DMS53 (cell line): ENCODE data around the gene FNDC3A.
A peak's percentile ranks its signal among the peaks of the same experiment; 100 is the strongest.

Experiments used
- DNase-seq: peaks from one replicate; lab custom pipeline; 2025; lab: John Stamatoyannopoulos, UW

FNDC3A gene

GRCh38 chr13:49218493-49219051 lies 242.9 kb downstream of the FNDC3A start:
- peak; percentile 78 for DNase-seq

GRCh38 chr13:49219647-49220035 lies 243.9 kb downstream of the FNDC3A start:
- DNase-seq: peak; percentile 70

DNA sequence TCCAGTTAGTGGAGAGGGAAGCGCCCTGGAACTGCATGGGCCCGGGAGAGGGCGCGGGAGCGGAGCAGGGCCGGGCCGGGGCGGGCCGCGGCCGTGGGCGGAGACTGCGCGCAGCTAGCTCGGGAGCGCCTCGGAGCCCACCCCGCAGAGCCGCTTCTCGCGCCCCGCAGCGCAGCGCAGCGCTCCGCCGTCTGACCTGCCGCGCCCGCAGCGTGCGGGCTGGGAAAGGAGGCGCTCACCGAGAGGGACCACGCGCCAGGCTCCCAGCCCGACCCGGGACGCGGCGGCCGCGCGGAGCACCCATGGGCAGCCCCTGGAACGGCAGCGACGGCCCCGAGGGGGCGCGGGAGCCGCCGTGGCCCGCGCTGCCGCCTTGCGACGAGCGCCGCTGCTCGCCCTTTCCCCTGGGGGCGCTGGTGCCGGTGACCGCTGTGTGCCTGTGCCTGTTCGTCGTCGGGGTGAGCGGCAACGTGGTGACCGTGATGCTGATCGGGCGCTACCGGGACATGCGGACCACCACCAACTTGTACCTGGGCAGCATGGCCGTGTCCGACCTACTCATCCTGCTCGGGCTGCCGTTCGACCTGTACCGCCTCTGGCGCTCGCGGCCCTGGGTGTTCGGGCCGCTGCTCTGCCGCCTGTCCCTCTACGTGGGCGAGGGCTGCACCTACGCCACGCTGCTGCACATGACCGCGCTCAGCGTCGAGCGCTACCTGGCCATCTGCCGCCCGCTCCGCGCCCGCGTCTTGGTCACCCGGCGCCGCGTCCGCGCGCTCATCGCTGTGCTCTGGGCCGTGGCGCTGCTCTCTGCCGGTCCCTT lies 244.5 kb downstream of the FNDC3A start, which contains the start of gene MLNR:
MLNR (plus strand) TSS at position 303 of the 820 bp plus-strand sequence; CDS start at position 303, 0 bp downstream.
- DNase-seq: peak; percentile 69

GRCh38 chr13:49220856-49221589 lies 245.3 kb downstream of the FNDC3A start:
- peak; percentile 56 for DNase-seq

DNA sequence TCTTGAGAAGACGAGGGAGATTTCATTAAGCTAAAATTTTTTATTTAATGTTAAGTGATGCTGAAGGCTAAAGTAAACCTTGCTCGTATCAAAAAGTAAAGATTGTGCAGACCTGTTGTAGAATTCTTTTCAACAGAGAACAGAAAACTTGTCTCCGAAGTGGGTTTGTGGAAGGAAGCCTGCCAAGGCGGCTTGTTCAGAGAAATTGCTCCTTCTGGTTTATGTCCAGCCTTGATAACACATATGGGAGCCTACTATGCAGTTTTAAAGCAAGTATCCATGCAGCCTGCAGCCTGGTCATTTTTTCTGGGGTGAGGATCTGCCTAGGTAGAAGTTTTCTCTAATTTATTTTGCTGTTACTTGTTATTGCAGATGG lies 245.9 kb downstream of the FNDC3A start:
- DNase-seq: no peak

DNA sequence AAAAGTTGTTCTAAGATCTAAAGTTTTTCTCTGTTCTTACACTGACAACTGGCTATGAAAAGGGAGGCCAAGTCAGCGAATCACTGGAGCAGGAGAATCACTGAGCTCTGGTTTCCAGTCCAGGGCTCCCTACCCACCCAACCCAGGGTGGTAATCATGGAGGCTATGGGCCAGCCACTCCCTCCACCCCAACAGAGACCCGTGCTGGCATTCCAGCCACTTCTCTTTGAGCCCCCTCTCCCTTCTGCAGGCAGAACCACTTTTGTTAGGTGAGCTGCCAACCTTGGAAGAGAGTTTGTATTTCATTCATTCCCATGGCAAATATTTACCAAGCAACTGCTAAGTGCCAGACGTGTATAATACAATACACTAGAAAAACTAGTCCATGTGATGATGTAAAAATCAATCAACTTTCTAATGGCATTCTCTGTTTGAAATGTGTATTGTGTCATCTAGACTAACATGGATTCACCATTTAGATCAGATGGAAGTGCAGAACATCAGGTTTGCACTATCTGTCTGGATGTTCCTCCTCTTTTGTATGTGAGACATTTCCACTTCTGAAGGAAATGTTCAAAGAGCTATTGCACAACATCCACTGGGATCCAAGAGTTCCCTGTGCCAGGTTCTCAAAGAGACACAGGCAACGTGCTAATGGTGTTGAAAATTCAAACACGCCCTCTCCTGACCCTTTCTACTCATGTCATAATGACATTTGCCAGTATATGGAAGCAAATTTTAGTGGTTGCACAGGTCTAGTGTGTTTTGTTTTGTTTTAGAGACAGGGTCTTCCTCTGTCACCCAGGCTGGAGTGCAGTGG lies 249.7 kb downstream of the FNDC3A start:
- peak; percentile 40 for DNase-seq

DNA sequence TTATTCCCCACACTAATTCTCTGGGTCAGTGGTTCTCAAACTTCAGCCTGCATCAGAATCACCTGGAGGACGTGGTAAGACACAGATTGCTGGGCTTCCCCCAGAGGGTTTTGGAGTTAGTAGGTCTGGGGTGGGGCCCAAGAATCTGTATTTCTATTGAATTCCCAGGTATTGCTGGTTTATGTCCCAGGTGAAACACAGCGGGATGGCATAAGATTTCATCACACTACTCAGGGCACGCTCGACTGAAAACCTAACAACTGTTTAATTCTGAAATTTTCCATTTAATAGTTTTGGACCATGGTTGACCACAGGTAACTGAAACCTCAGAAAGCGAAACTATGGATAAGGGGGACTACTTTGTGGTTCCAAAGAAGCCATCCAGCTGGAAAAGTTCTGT lies 250.9 kb downstream of the FNDC3A start:
- DNase-seq: no peak

GRCh38 chr13:49234741-49235140 lies 259.0 kb downstream of the FNDC3A start:
- DNase-seq: no peak

DNA sequence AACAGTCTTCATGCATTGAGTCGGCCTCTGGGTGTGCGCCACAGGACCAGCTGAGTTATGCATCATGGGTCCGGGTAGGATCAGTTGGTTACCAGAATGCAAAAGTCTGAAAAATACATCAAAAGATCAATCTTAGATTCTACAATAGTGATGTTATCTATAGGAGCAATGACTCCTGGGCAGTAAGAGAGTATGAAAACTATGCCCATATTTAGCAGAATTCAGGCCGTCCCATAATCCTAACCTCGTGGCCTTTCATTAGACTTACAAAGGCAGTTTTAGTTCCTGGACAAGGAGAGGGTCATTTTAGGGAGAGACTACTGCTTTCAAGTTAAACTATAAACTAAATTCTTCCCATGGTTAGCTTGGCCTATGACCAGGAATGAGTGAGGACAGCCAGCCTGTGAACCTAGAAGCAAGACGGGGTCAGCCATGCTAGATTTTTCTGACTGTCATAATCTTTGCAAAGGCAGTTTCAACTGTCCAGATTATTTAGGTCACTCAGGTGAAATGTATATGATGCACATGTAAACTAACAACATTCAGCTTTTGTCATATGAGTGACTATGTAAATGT lies 260.2 kb downstream of the FNDC3A start:
- no peak for DNase-seq

DNA sequence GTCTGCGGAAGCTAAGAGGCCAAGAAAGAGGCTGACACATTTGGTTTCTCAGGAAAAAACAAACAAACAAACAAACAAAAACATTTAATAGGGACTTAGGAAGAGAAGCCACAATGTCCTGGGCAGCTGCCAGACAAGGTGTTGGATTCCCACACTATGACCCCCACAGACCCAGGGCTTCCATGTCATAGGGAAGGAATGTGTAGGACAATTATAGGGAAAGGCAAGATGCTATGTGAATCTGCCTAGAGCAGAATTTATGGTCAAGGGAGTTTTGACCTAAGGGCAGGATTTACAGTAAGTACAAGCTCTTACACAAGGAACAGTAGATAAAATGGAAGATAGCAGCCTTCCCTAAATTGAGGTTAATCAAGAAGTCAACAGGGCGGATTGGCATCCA lies 262.9 kb downstream of the FNDC3A start:
- DNase-seq: no peak

GRCh38 chr13:49240017-49240416 lies 264.3 kb downstream of the FNDC3A start:
- peak; percentile 46 for DNase-seq

DNA sequence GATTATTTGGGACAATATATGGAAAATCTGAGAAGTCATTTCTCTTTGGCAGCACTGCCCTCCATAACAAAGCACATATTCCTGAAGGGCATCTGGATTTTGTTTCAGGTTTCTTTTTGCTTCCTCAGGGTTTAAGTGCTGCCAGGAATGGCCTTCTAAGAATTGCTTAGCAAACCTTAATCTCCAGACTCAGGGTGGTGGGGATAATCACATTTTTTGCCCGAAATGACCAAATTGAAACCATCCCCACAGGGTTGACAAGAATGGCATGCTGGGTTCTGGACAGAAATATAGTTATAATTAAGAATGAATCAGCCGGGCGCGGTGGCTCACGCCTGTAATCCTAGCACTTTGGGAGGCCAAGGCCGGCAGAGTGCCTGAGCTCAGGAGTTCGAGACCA lies 265.6 kb downstream of the FNDC3A start:
- DNase-seq: no peak

DNA sequence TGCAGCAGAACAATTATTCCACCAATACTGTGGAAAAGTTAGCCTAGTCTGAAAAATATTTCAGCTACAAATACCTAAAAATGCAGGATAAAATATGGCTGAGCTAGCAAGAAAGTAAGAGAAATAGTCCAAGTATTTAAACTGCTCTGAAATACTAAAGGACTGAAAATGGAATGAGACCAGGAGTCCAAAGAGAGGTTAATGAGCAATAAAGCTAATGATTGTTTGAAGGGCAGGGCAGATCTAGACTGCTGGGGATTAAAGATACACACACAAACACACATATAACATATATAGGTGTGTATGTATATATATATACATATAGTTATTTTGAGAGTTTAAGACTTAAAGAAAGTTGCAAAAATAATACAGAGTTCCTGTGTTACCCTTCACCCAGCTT lies 269.4 kb downstream of the FNDC3A start:
- DNase-seq: no peak

GRCh38 chr13:49246850-49247642 lies 271.3 kb downstream of the FNDC3A start:
- DNase-seq: peak; percentile 22

GRCh38 chr13:49247643-49248621 lies 272.2 kb downstream of the FNDC3A start, which contains the start of gene CDADC1:
TSS of gene CDADC1 (plus strand) at chr13:49247925. CDS start at chr13:49248038, 113 bp downstream.
- DNase-seq: peak; percentile 90

DNA sequence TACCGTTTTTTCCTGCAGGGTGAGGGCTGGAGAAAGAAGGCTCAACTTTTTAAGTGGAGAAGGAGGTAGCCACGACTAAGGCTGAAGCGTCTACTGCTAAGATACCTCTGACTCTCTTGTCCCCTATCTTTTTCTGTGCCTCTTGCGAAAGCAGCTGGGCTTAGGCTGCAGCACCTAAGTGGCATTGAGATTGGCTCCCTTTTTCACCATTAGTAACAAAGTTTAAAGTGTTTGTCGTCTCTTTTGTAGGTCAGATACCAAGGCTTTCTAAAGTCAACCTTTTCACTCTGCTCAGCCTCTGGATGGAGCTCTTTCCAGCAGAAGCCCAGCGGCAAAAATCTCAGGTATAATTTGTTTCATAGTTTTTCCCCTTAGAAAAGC lies 272.9 kb downstream of the FNDC3A start:
- peak; percentile 50 for DNase-seq

DNA sequence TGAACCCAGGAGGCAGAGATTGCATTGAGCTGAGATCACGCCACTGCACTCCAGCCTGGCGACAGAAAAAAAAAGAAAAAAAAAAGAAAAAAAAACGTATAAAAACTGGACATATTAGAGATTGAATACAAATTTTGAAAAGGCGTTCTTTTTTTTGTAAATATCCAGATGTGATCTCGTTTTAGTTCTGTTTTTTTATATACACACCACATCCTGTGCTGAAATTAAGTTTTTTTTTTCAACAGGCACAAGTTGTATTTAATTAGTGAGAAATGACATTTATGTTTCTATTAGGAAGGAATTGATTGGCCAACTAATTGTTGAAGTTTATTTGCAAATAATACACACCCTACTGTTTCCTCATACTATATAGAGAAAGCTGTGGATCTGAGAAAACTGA lies 275.6 kb downstream of the FNDC3A start:
- DNase-seq: no peak

DNA sequence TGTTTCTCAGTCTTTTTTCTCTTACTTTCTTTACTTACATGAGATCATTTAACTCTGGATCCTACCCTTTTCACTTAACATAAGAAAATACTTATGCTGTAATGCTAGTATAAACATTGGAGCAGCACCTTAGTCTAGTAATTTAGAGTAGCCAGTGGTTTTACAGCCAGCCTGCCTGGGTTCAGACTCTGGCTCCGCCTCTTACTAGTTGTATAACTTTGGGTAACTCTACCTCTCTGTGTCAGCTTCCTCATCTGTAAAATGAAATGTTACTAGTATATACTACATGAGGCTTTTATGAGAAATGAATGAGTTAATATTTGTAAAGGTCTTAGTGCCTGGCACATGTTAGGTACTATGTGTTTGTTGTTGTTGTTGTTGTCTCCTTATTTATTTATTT lies 277.6 kb downstream of the FNDC3A start:
- DNase-seq: no peak

DNA sequence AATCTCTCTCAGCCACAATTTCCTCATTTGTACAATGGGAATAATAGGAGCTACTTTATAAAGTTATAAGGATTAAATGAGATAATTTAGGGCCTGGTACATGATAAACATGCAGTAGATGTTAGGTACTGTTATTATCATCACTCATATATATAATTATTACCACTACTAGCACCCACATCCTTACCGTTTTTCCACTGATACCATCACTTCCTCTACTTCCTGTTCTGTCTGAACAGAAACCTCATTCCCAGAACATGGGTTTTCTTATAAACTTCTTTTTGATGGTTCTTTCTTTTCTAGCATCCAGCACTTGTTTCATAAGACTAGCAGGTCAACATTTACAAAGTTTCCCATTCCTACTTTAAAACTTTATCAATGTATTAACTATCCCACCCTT lies 278.3 kb downstream of the FNDC3A start:
- no peak for DNase-seq

- no peak for DNase-seq
Observed at GRCh38 chr13:49256841-49257240, 281.1 kb downstream of the FNDC3A start.
